HG03575 (cell line): ENCODE results near the gene ARHGAP44.

Source experiments
- ATAC-seq: cut with Tn5 transposase; IDR thresholded peaks from one replicate; pipeline ENCODE4 v1.9.1; 2021; ENCODE audit not compliant: unreplicated experiment, insufficient number of reproducible peaks, low FRiP score; ENCODE audit errors: extremely low read depth

The ARHGAP44 gene

GRCh38 chr17:12983991-12984884, 194.9 kb downstream of the ARHGAP44 start:
- no peak for ATAC-seq

- no peak for ATAC-seq
Observed at GRCh38 chr17:12985431-12986293, 196.4 kb downstream of the ARHGAP44 start.

- ATAC-seq: no peak
Observed at GRCh38 chr17:12987120-12987519, 197.8 kb downstream of the ARHGAP44 start.

GRCh38 chr17:12990041-12990808, 200.9 kb downstream of the ARHGAP44 start:
- no peak for ATAC-seq

- no peak for ATAC-seq
Observed at GRCh38 chr17:12990926-12991325, 201.6 kb downstream of the ARHGAP44 start.

GRCh38 chr17:12992676-12993075, 203.4 kb downstream of the ARHGAP44 start:
- ATAC-seq: no peak

- no peak for ATAC-seq
Observed at GRCh38 chr17:12993631-12994030, 204.3 kb downstream of the ARHGAP44 start.

GRCh38 chr17:12994341-12995074, 205.2 kb downstream of the ARHGAP44 start:
- ATAC-seq: no peak

- ATAC-seq: no peak
Observed at GRCh38 chr17:12995106-12995895, 206.0 kb downstream of the ARHGAP44 start.

- no peak for ATAC-seq
Observed at GRCh38 chr17:12995896-12996295, 206.6 kb downstream of the ARHGAP44 start.

GRCh38 chr17:12996357-12996756, 207.1 kb downstream of the ARHGAP44 start:
- ATAC-seq: no peak

- ATAC-seq: no peak
Observed at GRCh38 chr17:12996941-12997340, 207.6 kb downstream of the ARHGAP44 start.

- no peak for ATAC-seq
Observed at GRCh38 chr17:12998461-12998860, 209.2 kb downstream of the ARHGAP44 start.

- no peak for ATAC-seq
Observed at GRCh38 chr17:12998874-12999273, 209.6 kb downstream of the ARHGAP44 start.

- ATAC-seq: no peak
Observed at GRCh38 chr17:13000561-13000960, 211.3 kb downstream of the ARHGAP44 start.

GRCh38 chr17:13001991-13002615, 212.8 kb downstream of the ARHGAP44 start:
- ATAC-seq: no peak

GRCh38 chr17:13002761-13003453, 213.6 kb downstream of the ARHGAP44 start:
- no peak for ATAC-seq
